HG03378 (cell line): ENCODE measurements around the gene ITPRID1.
A peak's percentile ranks its signal among the peaks of the same experiment; 100 is the strongest.
"Not testable (repeated sequence)": the region's sequence is repeated elsewhere in the genome, so short reads cannot be mapped to it uniquely, and the experiment has no call there.

Source experiments
- ATAC-seq: cut with Tn5 transposase; IDR thresholded peaks from one replicate; pipeline ENCODE4 v1.9.1; 2021; ENCODE audit warnings: mild to moderate bottlenecking, moderate library complexity; ENCODE audit not compliant: unreplicated experiment

Gene ITPRID1

GRCh38 chr7:31513790-31514189 is at the start of gene ITPRID1:
ITPRID1 (plus strand) TSS chr7:31514090; CDS start chr7:31553025, 38,935 bp downstream.
- no peak for ATAC-seq

GRCh38 chr7:31464601-31465000 is 49.3 kb upstream of the ITPRID1 start:
- ATAC-seq = no peak

DNA sequence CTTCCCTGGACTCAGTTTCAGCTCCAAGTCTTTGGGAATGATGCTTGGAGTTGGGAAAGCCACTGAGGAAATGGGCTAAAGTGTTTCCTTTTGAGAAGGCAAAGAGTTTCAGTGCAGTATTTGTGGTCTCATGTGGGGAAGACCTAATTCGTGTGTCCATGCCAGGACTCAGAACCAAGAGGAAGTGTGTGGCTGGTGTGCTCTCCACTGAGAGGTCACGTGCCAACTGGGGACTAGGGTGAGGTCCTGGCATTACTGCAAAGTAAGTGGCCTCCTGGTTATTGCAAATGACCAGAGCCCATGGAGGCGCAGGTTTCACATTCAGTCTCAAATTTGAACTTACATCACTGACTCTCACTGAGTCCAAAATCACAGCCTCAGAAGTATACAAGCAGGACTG is 48.6 kb upstream of the ITPRID1 start:
- no peak for ATAC-seq

DNA sequence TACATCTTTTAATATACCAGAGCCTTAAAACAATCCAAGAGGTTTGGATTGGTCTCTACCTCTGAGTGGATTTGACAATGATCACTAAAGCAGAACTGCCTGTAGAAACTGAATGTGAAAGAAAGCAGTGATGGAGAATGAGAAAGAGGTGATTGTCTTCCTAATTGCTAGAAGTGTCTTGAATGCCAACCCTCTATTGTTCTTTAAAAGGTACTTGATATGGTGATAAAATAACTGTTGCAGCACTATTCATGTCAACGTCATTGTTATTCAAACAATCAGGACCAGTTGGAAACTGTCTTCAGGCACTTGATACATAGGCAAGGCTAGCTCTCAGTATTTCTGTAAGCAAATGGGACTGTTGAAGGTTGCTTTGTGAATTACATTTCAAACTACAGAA is 47.9 kb upstream of the ITPRID1 start:
- no peak for ATAC-seq

- not testable (repeated sequence) for ATAC-seq
Observed at GRCh38 chr7:31470883-31471282, 43.0 kb upstream of the ITPRID1 start.

DNA sequence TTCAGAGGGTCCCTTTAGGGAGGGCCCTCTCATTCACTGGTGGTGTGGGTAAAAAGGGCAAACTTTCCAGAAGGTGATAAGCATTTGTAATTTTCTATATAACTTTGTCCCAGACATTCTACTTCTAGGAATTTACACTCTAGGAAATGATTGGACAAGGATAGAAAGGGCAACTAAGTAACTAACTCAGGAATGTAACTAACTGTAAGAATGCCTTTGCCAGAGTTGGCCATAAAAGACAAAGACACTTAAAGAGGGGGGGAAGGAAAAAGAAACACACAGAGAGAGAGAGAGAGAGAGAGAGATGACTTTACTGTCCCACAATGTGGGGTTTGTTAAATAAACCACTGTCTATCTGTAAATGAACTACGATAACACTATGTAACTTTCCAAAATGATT is 38.5 kb upstream of the ITPRID1 start:
- no peak for ATAC-seq

GRCh38 chr7:31476073-31476745 is 37.7 kb upstream of the ITPRID1 start:
- no peak for ATAC-seq

DNA sequence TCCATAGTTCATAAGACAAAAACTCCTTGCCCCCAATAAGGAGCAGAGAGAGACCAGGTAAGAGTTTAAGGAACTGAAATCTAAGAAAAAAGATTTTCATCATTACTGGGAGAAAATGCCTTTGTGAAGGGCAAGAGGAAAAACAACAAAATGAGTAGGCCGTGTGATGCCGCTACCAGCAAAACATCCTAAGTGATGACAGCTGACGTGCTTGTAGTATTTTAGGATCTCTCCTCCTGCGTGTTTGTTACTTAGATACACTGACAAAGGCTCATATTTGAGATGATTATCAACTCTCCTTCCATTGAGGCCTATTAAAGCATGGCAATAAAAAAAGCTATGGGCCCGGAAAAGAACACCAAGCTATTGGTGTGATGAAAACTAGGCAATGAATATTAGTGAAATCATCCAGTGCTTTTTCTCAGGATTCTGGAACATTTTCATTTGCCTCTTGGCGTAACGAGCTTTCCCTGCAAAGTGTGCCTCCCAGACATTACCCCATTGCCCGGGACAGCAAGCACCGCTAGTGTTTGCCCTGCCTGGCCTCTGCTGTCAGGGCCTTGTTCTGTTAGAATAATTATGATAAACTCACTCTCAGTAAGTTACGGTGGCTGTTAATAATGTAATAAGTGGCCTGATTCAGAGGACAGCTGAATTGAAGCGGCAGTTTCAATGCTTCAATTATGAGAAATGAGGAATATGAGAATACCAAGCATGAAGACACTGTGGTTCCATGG is 36.8 kb upstream of the ITPRID1 start:
- no peak for ATAC-seq

GRCh38 chr7:31478018-31478417 is 35.9 kb upstream of the ITPRID1 start:
- no peak for ATAC-seq

- peak; percentile 83 for ATAC-seq
Observed at GRCh38 chr7:31478721-31479120, 35.2 kb upstream of the ITPRID1 start.

DNA sequence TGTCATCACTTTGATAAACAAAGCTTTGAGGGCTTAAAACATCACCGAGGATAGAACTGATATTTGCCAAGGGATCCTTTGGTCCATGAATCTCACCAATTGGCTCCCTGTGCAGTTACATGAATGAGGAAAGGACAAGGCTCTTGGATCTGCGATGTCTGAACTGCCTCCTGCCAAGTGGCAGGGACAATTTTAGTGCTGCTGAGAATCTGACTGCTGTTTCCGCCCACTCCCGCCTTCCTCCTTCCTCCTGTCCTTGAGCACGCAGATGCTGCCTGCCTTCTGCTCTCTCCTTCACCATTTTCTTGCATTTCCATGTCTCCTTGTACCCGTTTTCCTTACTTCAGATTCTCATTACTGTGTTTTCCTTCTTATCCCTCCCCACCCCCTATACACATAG is 26.8 kb upstream of the ITPRID1 start:
- ATAC-seq = no peak

GRCh38 chr7:31487476-31487875 is 26.4 kb upstream of the ITPRID1 start:
- no peak for ATAC-seq

DNA sequence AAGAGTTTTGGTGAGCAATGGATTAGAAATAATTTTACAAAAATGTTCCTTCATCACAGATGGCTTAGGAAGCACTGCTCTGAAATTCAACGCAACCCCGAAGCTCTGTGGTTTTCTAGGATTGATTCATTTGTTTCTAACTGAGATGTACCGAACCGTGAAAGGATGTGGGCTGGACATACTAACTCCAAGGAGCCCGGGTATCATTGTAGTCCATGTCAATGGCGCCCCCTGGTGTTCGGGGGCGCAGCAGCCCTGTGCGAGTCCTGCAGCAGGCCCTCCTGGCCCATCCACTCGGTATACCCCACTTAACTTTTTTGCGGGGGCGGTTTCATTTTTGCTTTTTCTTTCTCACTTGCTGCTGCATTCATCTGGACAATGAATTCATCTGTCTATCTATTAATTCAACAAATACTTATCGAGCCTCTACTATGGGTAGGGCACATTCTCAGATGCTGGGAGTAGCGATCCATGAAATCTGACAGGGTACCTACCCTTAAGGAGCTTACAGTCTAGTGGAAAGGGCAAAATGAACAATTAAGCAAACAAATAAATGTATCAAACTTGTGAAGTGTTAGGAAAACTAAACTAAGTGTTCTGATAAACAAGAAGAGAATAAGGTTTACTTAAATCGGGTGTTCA is 25.2 kb upstream of the ITPRID1 start:
- peak; percentile 92 for ATAC-seq

DNA sequence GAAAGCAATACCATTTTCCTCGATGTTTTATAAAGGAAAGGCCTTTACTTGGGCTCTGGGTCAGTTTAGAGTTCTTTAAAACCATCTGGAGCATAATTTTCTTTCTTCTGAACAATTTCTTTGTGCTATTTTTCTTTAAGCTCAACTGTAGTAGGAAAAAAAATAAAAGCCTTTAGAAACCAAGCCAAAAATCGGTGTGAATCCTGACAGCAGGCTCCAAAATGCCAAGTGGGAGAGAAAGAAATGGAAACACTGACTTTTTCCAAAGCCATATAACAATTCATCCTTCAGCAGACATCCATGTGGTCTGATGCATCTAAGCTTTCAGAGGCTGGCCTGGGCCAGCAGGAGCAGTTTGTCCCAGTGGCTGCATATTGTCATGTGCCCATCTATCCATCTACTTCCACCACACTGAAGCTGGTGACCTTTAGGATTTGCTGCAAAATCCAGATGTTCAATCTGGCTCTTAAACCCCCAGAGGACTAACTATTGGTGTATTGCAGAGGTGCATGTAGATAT is 23.0 kb upstream of the ITPRID1 start:
- ATAC-seq = no peak

DNA sequence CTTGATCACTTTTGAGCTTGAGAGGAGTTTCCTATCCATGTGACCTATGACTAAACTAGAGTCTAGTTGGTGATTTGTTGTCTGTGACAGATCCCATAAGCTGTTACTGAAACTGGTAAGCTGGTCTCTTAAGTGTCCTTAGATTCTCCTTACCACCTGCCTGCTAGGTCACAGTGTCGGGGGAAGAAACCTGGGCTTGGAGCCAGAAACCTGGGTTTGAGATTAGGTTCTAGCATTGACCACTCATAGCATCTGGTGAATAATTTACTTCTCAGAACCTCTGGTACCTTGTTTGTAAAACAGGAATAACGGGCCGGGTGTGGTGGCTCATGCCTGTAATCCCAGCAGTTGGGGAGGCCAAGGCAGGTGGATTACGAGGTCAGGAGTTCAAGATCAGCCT is 21.8 kb upstream of the ITPRID1 start:
- no peak for ATAC-seq

DNA sequence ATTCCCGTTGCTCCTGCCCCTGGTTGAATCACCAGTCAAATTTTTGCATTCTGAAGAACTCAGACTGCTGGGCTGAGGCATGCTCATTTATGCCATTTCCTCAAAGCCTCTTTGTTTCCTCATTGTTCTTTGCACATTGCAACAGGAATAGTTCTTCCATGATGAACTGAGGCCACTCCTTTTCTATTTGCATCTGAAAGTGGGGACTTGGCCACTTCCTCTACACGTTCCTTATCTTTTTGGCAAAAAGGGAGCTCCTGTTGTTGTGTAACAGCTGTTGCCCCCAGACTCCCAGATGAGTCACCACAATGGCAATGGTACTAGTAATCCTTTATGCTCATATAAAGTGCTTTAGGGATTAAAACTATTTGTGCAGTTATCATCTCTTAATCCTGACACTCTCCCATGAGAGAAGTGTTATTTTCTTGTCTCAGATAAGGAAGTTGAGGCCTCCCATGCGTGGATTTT is 20.1 kb upstream of the ITPRID1 start:
- no peak for ATAC-seq

GRCh38 chr7:31494421-31494820 is 19.5 kb upstream of the ITPRID1 start:
- no peak for ATAC-seq

- no peak for ATAC-seq
Observed at GRCh38 chr7:31495653-31496052, 18.2 kb upstream of the ITPRID1 start.

DNA sequence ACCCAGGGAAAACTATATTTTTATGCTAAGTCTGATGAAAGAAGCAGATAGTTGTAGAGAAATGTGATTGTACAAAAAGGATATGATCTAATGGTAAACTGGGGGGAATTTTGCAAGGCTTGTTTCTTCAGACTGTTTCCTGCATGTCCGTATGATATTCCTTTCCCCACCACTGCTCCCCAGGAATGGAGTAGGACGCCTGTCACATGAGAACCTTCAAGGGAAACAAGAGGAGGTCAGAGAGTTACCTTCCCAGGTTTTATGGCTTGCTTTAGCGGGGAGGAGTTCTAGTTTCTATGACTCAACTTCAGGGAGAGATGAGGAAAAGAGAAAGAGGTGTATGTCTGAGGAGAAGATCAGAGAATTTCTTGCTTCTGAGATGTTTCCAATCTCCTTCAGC is 16.4 kb upstream of the ITPRID1 start:
- ATAC-seq = no peak

- no peak for ATAC-seq
Observed at GRCh38 chr7:31500656-31501055, 13.2 kb upstream of the ITPRID1 start.

GRCh38 chr7:31508823-31509222 is 5.1 kb upstream of the ITPRID1 start:
- no peak for ATAC-seq

GRCh38 chr7:31512166-31512565 is 1.7 kb upstream of the ITPRID1 start:
- ATAC-seq = no peak
